OCI-LY7 (cell line): ENCODE data around the gene MRFAP1. TPM values are rescaled to one million over a fixed set of nuclear protein-coding genes. Genes with fewer than 3 reads are reported as not detected.

Source experiments
- BruUV-seq: library from RNA; stranded (reverse); fragments of 400-500 nt; replicated peaks from 2 replicates; lab custom pipeline; 2021; lab: Mats Ljungman, UMichigan
- CTCF ChIA-PET: fragments of 300-600 bp; sonication (Branson Sonifier 250); formaldehyde crosslinking; loops from one replicate; lab custom pipeline; 2022; ENCODE audit warnings: antibody characterized with exemption; ENCODE audit not compliant: unreplicated experiment; lab: Charles Lee
- POLR2A ChIA-PET: fragments of 300-600 bp; sonication (Branson Sonifier 250); formaldehyde crosslinking; loops from one replicate; lab custom pipeline; 2022; ENCODE audit warnings: antibody characterized with exemption; lab: Charles Lee
- DNase-seq: peaks from one replicate; pipeline ENCODE4 v3.0.0-alpha.2; 2015; ENCODE audit warnings: low spot score
- H2AFZ ChIP-seq: fragments of 200-600 bp; sonication (generic), shearing (Covaris generic); 2 replicates; pipeline ENCODE4 v1.6.1; 2014; ENCODE audit warnings: mild to moderate bottlenecking, antibody characterized with exemption, low read length, moderate library complexity
- H3K27ac ChIP-seq: fragments of 200-600 bp; sonication (generic); 2 replicates; pipeline ENCODE4 v1.5.1; 2014; ENCODE audit warnings: mixed run types, low read depth, mild to moderate bottlenecking, moderate library complexity, low read length, inconsistent platforms; ENCODE audit not compliant: poor library complexity, severe bottlenecking
- H3K36me3 ChIP-seq: fragments of 200-600 bp; sonication (generic); 2 replicates; pipeline ENCODE4 v1.6.1; 2014; ENCODE audit warnings: mild to moderate bottlenecking, antibody characterized with exemption, low read length, moderate library complexity, mixed read lengths; ENCODE audit not compliant: insufficient read depth
- H3K4me1 ChIP-seq: fragments of 200-600 bp; sonication (generic); 2 replicates; pipeline ENCODE4 v1.5.1; 2014; ENCODE audit warnings: mild to moderate bottlenecking, low read length; ENCODE audit not compliant: insufficient read depth, poor library complexity, severe bottlenecking
- H3K4me2 ChIP-seq: fragments of 200-600 bp; sonication (generic); 2 replicates; pipeline ENCODE4 v1.6.1; 2014; ENCODE audit warnings: mild to moderate bottlenecking, low read length
- H3K4me3 ChIP-seq: fragments of 200-600 bp; sonication (generic); 2 replicates; pipeline ENCODE4 v1.5.1; 2014; ENCODE audit warnings: mild to moderate bottlenecking, low read depth, low read length; ENCODE audit not compliant: poor library complexity, severe bottlenecking
- H3K79me2 ChIP-seq: fragments of 200-600 bp; sonication (generic); 2 replicates; pipeline ENCODE4 v1.6.1; 2016; ENCODE audit warnings: low read depth, mild to moderate bottlenecking, low read length, moderate library complexity, mixed read lengths; ENCODE audit not compliant: insufficient read depth
- H3K9me2 ChIP-seq: fragments of 200-600 bp; sonication (generic); 2 replicates; pipeline ENCODE4 v1.6.1; 2016; ENCODE audit warnings: mild to moderate bottlenecking, low read length, mixed read lengths; ENCODE audit not compliant: insufficient read depth
- H3K9me3 ChIP-seq: fragments of 200-600 bp; sonication (generic); 2 replicates; pipeline ENCODE4 v1.6.1; 2014; ENCODE audit warnings: mild to moderate bottlenecking, mixed run types, low read length, mixed read lengths
- H4K20me1 ChIP-seq: fragments of 200-600 bp; sonication (generic); 2 replicates; pipeline ENCODE4 v1.6.1; 2014; ENCODE audit warnings: mild to moderate bottlenecking, antibody characterized with exemption, low read length, moderate library complexity, mixed read lengths; ENCODE audit not compliant: insufficient read depth
- CTCF ChIP-seq: fragments of 200-600 bp; sonication (generic); conservative IDR thresholded peaks from 2 replicates; pipeline ENCODE4 v1.5.1; 2014; ENCODE audit warnings: mild to moderate bottlenecking, antibody characterized with exemption, low read length, moderate library complexity, mixed read lengths
- EZH2phosphoT487 ChIP-seq: fragments of 200-600 bp; sonication (generic); IDR thresholded peaks from 2 replicates; pipeline ENCODE4 v1.6.1; 2018; ENCODE audit warnings: low read depth, borderline replicate concordance, mild to moderate bottlenecking, mixed run types, antibody characterized with exemption, low read length, moderate library complexity, mixed read lengths
- intact Hi-C: fragments of 100-400 bp; cut with micrococcal nuclease; formaldehyde crosslinking; loops from one replicate; pipeline ENCODE4 v1.10.0; 2022; ENCODE audit not compliant: unreplicated experiment
- total RNA-seq, 2 experiments: library from RNA; depleted of rRNA in 1 of 2; stranded (reverse); fragments of >200 nt in 1 of 2; shearing (Covaris generic) in 1 of 2; gene quantifications; 2 replicates each; pipeline ENCODE4 v1.2.3, GENCODE V29; 2014 to 2022

MRFAP1 gene
- total RNA-seq, 2 experiments from 2014 or later = 90.8 to 224 TPM

- Histone ChIP-seq H3K27ac (no peak overlapping the region), H3K36me3 (peaks cover 16% of the 10 kb centered on the region), H3K79me2 (no peaks in the 10 kb centered on the region)
Observed at GRCh38 chr4:6617246-6617645, 23.2 kb upstream of the MRFAP1 start.

GRCh38 chr4:6618386-6619115, 21.9 kb upstream of the MRFAP1 start:
- no peak for TF ChIP-seq CTCF
- TF ChIP-seq EZH2phosphoT487 = no peak
- BruUV-seq = no TSS peak
- Histone ChIP-seq H4K20me1 (no peaks in the 10 kb centered on the region), H3K79me2 (no peaks in the 10 kb centered on the region), H3K4me3 (no peak overlapping the region), H3K27ac (no peak overlapping the region), H3K9me3 (no peaks in the 10 kb centered on the region), H3K36me3 (peaks cover 16% of the 10 kb centered on the region), H3K9me2 (no peaks in the 10 kb centered on the region), H2AFZ (no peak overlapping the region), H3K4me2 (no peak overlapping the region), H3K4me1 (no peaks in the 10 kb centered on the region)
- CTCF ChIA-PET = no interaction called here
- POLR2A ChIA-PET = interaction anchor here (0.6 kb wide), 2 partner anchors 46 to 593 kb away, joined by 3 read pairs; no protein-coding TSS in a partner anchor
- no peak for DNase-seq
- intact Hi-C loops = no loop called here

More at GRCh38 chr4:6617246-6617645, 23.2 kb upstream of the MRFAP1 start:
- Histone ChIP-seq H2AFZ (no peak overlapping the region), H3K4me3 (no peak overlapping the region), H3K4me1 (no peaks in the 10 kb centered on the region), H3K9me3 (no peaks in the 10 kb centered on the region), H4K20me1 (no peaks in the 10 kb centered on the region), H3K9me2 (no peaks in the 10 kb centered on the region), H3K4me2 (no peak overlapping the region)
- POLR2A ChIA-PET = no interaction called here
- CTCF ChIA-PET = no interaction called here
- intact Hi-C loops = no loop called here
- TF ChIP-seq EZH2phosphoT487 (no peak), CTCF (no peak)
- DNase-seq = no peak
- BruUV-seq = no TSS peak

- Histone ChIP-seq H3K9me3 (no peaks in the 10 kb centered on the region), H3K4me1 (no peaks in the 10 kb centered on the region), H3K79me2 (no peaks in the 10 kb centered on the region), H2AFZ (no peak overlapping the region), H3K9me2 (no peaks in the 10 kb centered on the region), H3K36me3 (peaks cover 16% of the 10 kb centered on the region), H3K27ac (no peak overlapping the region), H3K4me2 (no peak overlapping the region), H4K20me1 (no peaks in the 10 kb centered on the region), H3K4me3 (no peak overlapping the region)
- no peak for DNase-seq
- CTCF ChIA-PET = no interaction called here
- POLR2A ChIA-PET = no interaction called here
- intact Hi-C loops = no loop called here
- BruUV-seq = no TSS peak
- TF ChIP-seq EZH2phosphoT487 (no peak), CTCF (no peak)
Observed at GRCh38 chr4:6619116-6619465, 21.4 kb upstream of the MRFAP1 start.
